HEK293T (cell line): Measurements from ENCODE around the gene CAMK1.

Experiments used
- BHLHE40 ChIP-seq: fragments of 450-650 bp; IDR thresholded peaks from 2 replicates; pipeline ENCODE4 v1.6.1; 2016; ENCODE audit warnings: mild to moderate bottlenecking, moderate library complexity, borderline replicate concordance
- FOXA1 ChIP-seq: fragments of 450-650 bp; IDR thresholded peaks from 2 replicates; pipeline ENCODE4 v1.6.1; 2016; ENCODE audit warnings: mild to moderate bottlenecking
- FOXK2 ChIP-seq: fragments of 450-650 bp; IDR thresholded peaks from 2 replicates; pipeline ENCODE4 v1.6.1; 2016; ENCODE audit warnings: mild to moderate bottlenecking
- FOXM1 ChIP-seq: fragments of 450-650 bp; IDR thresholded peaks from 2 replicates; pipeline ENCODE4 v1.6.1; 2017; ENCODE audit warnings: mild to moderate bottlenecking, borderline replicate concordance
- HDGF ChIP-seq: fragments of 450-650 bp; IDR thresholded peaks from 2 replicates; pipeline ENCODE4 v1.6.1; 2017; ENCODE audit warnings: antibody characterized with exemption, borderline replicate concordance
- NFRKB ChIP-seq: fragments of 450-650 bp; IDR thresholded peaks from 2 replicates; pipeline ENCODE4 v1.6.1; 2016; ENCODE audit warnings: mild to moderate bottlenecking, moderate library complexity
- SP1 ChIP-seq: fragments of 450-650 bp; IDR thresholded peaks from 2 replicates; pipeline ENCODE4 v1.6.1; 2017
- SUZ12 ChIP-seq: fragments of 450-650 bp; IDR thresholded peaks from 2 replicates; pipeline ENCODE4 v1.6.1; 2016; ENCODE audit warnings: mild to moderate bottlenecking

- no peak for TF ChIP-seq FOXK2
- TF ChIP-seq FOXM1 = no peak
- TF ChIP-seq SP1 = no peak
- TF ChIP-seq NFRKB = no peak
- TF ChIP-seq BHLHE40 = no peak
- no peak for TF ChIP-seq FOXA1
- TF ChIP-seq HDGF = no peak
- no peak for TF ChIP-seq SUZ12
These were observed 1.5 kb downstream of the CAMK1 start for GRCh38 chr3:9768141-9768775.
